ENCODE data around the gene BAHCC1. TPM values are rescaled to one million over a fixed set of nuclear protein-coding genes. Genes with fewer than 3 reads are reported as not detected.

Gene BAHCC1
- total and polyA plus RNA-seq, 10 of the 15 experiments (the other 5 are each of a cell fraction or from before 2014, with no cell fraction given), result 0.03 to 0.14 (median 0.11) TPM; not detected in 6

- intact Hi-C loops (cut with micrococcal nuclease; ENCODE audit: unreplicated experiment) (no loop called here), in situ Hi-C loops (cut with MboI) (no loop called here)
- TF ChIP-seq TBL1XR1 (IDR thresholded peaks at IDR 0.05; ENCODE audit: low read depth, low read length) (no peak), SKIL (IDR thresholded peaks at IDR 0.05; ENCODE audit: low read depth, poor library complexity, severe bottlenecking) (no peak), BCL11A (IDR thresholded peaks at IDR 0.05; ENCODE audit: low read depth, low read length) (no peak), SUZ12 (IDR thresholded peaks at IDR 0.05; ENCODE audit: unreplicated experiment) (no peak)
- ChIA-PET SMC1A (ENCODE audit: uncharacterized antibody, unreplicated experiment) (no interaction called here), RAD21 (ENCODE audit: unreplicated experiment) (no interaction called here), POLR2A (no interaction called here), CTCF (no interaction called here)
- ATAC-seq (no peak), DNase-seq (ENCODE audit: low read depth, low spot score) (no peak), FAIRE-seq (no peak)
- no peaks in the 10 kb centered on the region for H3K9me3 ChIP-seq (replicated peaks; ENCODE audit: control insufficient read depth, insufficient read depth, low read length)
- WGBS (ENCODE audit: insufficient coverage, insufficient replicate concordance, low lambda C conversion rate, missing lambda C conversion rate), result 75% methylated on average over 3 of the region's 3 CpGs
- no peaks in the 10 kb centered on the region for H4K20me1 ChIP-seq (ENCODE audit: control insufficient read depth, insufficient read depth)
- no peaks in the 10 kb centered on the region for H3K36me3 ChIP-seq (ENCODE audit: control insufficient read depth in 2 of 2, insufficient read depth in 2 of 2, low read length in 1 of 2)
- BruUV-seq (replicated peaks), result no TSS peak
- no peak overlapping the region for H3K4me3 ChIP-seq
- no peak overlapping the region for H3K4me2 ChIP-seq (ENCODE audit: control insufficient read depth, insufficient read depth)
- no peaks in the 10 kb centered on the region for H3K79me2 ChIP-seq (ENCODE audit: control insufficient read depth, insufficient read depth, low read length)
- H3K9ac ChIP-seq (ENCODE audit: control insufficient read depth, insufficient read depth, low read length), result no peak overlapping the region
- no peaks in the 10 kb centered on the region; a peak in 2 of 4 replicates for H3K27me3 ChIP-seq (replicated peaks in 1 of 2; ENCODE audit: control insufficient read depth in 2 of 2, insufficient read depth in 2 of 2, low read length in 1 of 2)
- H2AFZ ChIP-seq (ENCODE audit: control insufficient read depth, low read depth, low read length), result no peak overlapping the region
- H3K27ac ChIP-seq (ENCODE audit: control insufficient read depth, insufficient read depth), result no peak overlapping the region
- H3K4me1 ChIP-seq (ENCODE audit: control insufficient read depth, insufficient read depth, low read length), result peaks cover 6% of the 10 kb centered on the region
These were observed 62.1 kb downstream of the BAHCC1 start for GRCh38 chr17:81457401-81457800.

- BruUV-seq (replicated peaks), result no TSS peak
- FAIRE-seq (no peak), DNase-seq (ENCODE audit: low read depth, low spot score) (no peak), ATAC-seq (no peak)
- Histone ChIP-seq H3K27me3 (replicated peaks in 1 of 2; ENCODE audit: control insufficient read depth in 2 of 2, insufficient read depth in 2 of 2, low read length in 1 of 2) (no peaks in the 10 kb centered on the region), H3K27ac (ENCODE audit: control insufficient read depth, insufficient read depth) (no peak overlapping the region), H4K20me1 (ENCODE audit: control insufficient read depth, insufficient read depth) (no peaks in the 10 kb centered on the region), H3K4me2 (ENCODE audit: control insufficient read depth, insufficient read depth) (no peak overlapping the region), H3K36me3 (ENCODE audit: control insufficient read depth in 2 of 2, insufficient read depth in 2 of 2, low read length in 1 of 2) (no peaks in the 10 kb centered on the region), H3K4me3 (no peak overlapping the region), H3K79me2 (ENCODE audit: control insufficient read depth, insufficient read depth, low read length) (no peaks in the 10 kb centered on the region), H3K9me3 (replicated peaks; ENCODE audit: control insufficient read depth, insufficient read depth, low read length) (no peaks in the 10 kb centered on the region), H3K4me1 (ENCODE audit: control insufficient read depth, insufficient read depth, low read length) (peaks cover 6% of the 10 kb centered on the region), H3K9ac (ENCODE audit: control insufficient read depth, insufficient read depth, low read length) (no peak overlapping the region), H2AFZ (ENCODE audit: control insufficient read depth, low read depth, low read length) (no peak overlapping the region)
- ChIA-PET RAD21 (ENCODE audit: unreplicated experiment) (no interaction called here), POLR2A (no interaction called here), SMC1A (ENCODE audit: uncharacterized antibody, unreplicated experiment) (no interaction called here), CTCF (no interaction called here)
- 82% methylated on average over 22 of the region's 25 CpGs for WGBS (ENCODE audit: insufficient coverage, insufficient replicate concordance, low lambda C conversion rate, missing lambda C conversion rate)
- intact Hi-C loops (cut with micrococcal nuclease; ENCODE audit: unreplicated experiment) (no loop called here), in situ Hi-C loops (cut with MboI) (no loop called here)
- TF ChIP-seq CEBPB (IDR thresholded peaks at IDR 0.05; ENCODE audit: borderline replicate concordance in 1 of 2, low read depth in 2 of 2, low read length in 2 of 2) (no peak), EED (IDR thresholded peaks at IDR 0.05; ENCODE audit: low read depth) (no peak), MLLT1 (IDR thresholded peaks at IDR 0.05) (no peak), ZBTB40 (IDR thresholded peaks at IDR 0.05; ENCODE audit: borderline replicate concordance) (no peak)
These were observed 62.8 kb downstream of the BAHCC1 start for GRCh38 chr17:81457917-81458555.
